Activated CD4-positive, alpha-beta T cell treated with anti-CD3 and anti-CD28 coated beads, Interleukin-2, Interleukin-4, amounts not matched to agents 100 ng/mL and 50 ng/mL, durations not matched to agents 16 hours and 8 hours (primary cell): ENCODE data around the gene CLEC18C.
"Not testable (repeated sequence)": the region's sequence is repeated elsewhere in the genome, so short reads cannot be mapped to it uniquely, and the experiment has no call there.

Experiments
- DNase-seq: peaks from one replicate; pipeline ENCODE4 v3.0.0-alpha.2; 2020; ENCODE audit warnings: low spot score

CLEC18C gene

GRCh38 chr16:70159355-70160348, 13.9 kb upstream of the CLEC18C start:
- no peak for DNase-seq

- no peak for DNase-seq
Measured at GRCh38 chr16:70160388-70160787, 13.2 kb upstream of the CLEC18C start.

- no peak for DNase-seq
Measured at GRCh38 chr16:70160821-70161220, 12.8 kb upstream of the CLEC18C start.

- DNase-seq, result no peak
Measured at GRCh38 chr16:70161350-70161749, 12.2 kb upstream of the CLEC18C start.

DNA sequence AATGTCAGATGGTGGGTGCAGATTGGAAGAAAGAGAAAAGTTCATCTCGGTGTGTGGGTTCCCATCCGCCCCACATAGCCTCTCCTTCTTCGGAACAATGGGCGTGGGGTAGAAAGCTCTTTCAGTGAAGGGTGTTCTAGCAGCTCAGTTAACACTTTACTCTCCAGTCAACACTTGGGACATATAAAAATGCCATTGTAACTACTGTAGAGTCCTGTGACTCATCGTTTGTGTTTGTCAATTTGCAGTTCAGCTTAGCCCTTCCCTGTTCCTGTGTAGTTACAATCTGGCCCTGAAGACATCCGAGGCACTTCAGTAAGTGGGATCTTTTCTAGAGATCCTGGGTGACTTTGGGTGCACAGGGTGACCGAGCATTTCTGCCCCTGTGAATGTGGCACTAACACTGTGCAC, 11.5 kb upstream of the CLEC18C start:
- DNase-seq, result no peak

GRCh38 chr16:70163596-70163995, 10.0 kb upstream of the CLEC18C start:
- DNase-seq, result no peak

DNA sequence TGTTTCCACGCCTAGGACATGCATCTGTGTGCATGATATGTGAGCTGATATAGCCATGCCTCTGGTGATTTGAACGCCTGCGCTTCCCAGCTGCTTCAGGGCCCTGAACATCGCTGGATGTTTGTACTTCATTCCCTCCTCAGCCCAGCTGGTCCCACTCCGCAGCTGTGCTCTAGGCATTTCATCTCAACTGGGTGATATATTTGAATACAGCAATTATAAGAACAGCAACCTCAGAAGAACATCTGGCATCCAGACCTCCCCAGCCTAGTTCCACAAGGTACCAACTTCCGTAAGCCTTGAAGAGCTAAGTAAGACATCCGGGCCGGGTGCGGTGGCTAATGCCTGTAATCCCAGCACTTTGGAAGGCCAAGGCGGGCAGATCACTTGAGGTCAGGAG, 6.9 kb upstream of the CLEC18C start:
- DNase-seq, result not testable (repeated sequence)

DNA sequence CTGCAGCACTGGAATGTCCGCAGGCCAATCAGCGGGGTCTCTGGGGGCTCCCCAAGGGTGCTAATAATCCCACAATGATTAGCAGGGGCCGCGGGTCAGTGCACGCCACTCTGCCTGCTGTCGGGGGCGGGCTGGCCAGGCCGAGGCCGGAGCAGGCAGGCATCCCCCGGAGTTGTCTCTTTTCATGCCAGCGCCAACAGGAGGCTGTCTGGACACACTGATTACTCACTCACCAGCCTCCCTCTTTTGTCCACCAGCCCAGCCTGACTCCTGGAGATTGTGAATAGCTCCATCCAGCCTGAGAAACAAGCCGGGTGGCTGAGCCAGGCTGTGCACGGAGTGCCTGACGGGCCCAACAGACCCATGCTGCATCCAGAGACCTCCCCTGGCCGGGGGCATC, 329 bp downstream of the CLEC18C start:
- DNase-seq, result not testable (repeated sequence)

DNA sequence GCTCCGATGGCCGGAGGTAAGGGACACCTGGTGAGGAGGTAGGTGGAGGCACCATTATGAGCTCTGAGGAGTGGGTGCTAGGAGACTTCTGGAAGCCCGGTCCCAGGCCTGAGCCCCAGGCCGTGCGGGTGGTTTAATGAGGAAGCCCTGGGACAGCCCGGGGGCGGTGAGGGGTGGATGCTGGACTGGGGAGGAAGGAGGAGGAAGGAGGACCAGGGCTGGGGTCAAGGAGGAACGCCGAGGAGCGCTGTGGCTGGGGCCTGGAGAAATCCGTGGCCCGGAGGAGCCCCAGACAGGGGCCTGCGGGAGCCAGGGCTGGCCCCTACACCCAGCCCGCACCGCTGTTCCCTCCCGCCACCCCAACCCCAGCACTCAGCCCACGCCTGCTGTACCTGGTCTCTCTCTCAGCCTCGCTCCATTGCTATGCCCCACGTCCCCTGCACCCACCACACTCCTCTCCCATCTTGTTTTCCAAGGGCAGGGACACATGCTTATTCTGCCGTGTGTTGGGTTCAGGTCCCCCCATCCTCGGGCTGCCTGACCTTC, 873 bp downstream of the CLEC18C start:
- not testable (repeated sequence) for DNase-seq

- DNase-seq, result not testable (repeated sequence)
Measured at GRCh38 chr16:70187858-70188607, 14.4 kb downstream of the CLEC18C start.

DNA sequence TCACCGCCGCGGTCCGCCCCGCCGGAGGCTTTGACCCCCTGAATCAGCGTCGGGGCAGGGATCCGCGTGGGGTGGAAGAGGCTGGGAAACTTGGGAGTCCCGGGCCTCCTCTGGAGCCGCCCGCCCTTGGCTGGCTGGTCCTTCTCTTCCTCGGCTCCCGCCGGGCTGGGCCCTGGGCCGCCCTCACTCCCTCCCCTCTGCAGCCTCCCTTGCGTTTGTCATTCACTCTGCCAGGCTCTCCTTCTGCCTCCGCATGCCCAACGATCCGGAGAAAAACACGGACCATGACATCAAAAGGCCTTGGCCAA, 15.0 kb downstream of the CLEC18C start:
- DNase-seq, result not testable (repeated sequence)

DNA sequence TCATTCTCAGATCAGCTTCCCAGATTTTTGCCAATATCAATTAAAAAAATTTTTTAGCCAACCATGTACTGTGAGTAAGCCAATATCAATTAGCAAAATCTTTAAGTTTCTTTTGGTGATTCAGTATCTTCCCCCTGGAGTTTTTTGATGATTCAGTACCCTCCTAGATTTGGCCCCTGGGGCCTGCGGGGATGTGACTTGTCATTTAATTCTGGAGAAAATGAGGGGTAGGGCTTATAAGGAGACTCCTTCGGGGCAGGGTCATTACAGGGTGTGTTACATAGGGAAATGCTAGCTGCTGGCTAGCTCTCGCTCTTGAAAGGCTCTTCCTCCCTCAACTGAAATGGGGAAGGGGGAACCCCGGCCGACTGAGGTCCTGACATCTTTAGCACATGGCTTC, 17.0 kb downstream of the CLEC18C start:
- DNase-seq, result not testable (repeated sequence)

- DNase-seq, result not testable (repeated sequence)
Measured at GRCh38 chr16:70196683-70197300, 23.2 kb downstream of the CLEC18C start.

GRCh38 chr16:70197611-70198010, 24.0 kb downstream of the CLEC18C start:
- not testable (repeated sequence) for DNase-seq

GRCh38 chr16:70198230-70198629, 24.6 kb downstream of the CLEC18C start:
- DNase-seq, result not testable (repeated sequence)

- not testable (repeated sequence) for DNase-seq
Measured at GRCh38 chr16:70198666-70199065, 25.1 kb downstream of the CLEC18C start.

GRCh38 chr16:70199170-70199569, 25.6 kb downstream of the CLEC18C start:
- DNase-seq, result not testable (repeated sequence)

- not testable (repeated sequence) for DNase-seq
Measured at GRCh38 chr16:70200063-70200462, 26.5 kb downstream of the CLEC18C start.

GRCh38 chr16:70203508-70203907, 29.9 kb downstream of the CLEC18C start:
- not testable (repeated sequence) for DNase-seq

DNA sequence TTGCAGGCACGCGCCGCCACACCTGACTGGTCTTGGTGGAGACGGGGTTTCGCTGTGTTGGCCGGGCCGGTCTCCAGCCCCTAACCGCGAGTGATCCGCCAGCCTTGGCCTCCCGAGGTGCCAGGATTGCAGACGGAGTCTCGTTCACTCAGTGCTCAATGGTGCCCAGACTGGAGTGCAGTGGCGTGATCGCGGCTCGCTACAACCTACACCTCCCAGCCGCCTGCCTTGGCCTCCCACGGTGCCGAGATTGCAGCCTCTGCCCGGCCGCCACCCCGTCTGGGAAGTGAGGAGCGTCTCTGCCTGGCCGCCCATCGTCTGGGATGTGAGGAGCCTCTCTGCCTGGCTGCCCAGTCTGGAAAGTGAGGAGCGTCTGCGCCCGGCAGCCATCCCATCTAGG, 30.4 kb downstream of the CLEC18C start:
- DNase-seq, result not testable (repeated sequence)

GRCh38 chr16:70204668-70205405, 31.2 kb downstream of the CLEC18C start:
- not testable (repeated sequence) for DNase-seq
